ENCODE data around the gene HSD3B1.
"Not testable (repeated sequence)": the region's sequence is repeated elsewhere in the genome, so short reads cannot be mapped to it uniquely, and the experiment has no call there.

Gene HSD3B1

GRCh38 chr1:119492763-119493162 lies 14.2 kb upstream of the HSD3B1 start:
- Histone ChIP-seq H3K36me3 (ENCODE audit: control insufficient read depth, insufficient read depth, low read length, severe bottlenecking) (no peaks in the 10 kb centered on the region), H3K4me1 (ENCODE audit: control insufficient read depth, insufficient read depth, low read length) (peaks cover 19% of the 10 kb centered on the region), H3K9ac (ENCODE audit: low read length) (no peak overlapping the region), H3K9me3 (ENCODE audit: control insufficient read depth, low read length) (peaks cover 10% of the 10 kb centered on the region), H3K4me3 (ENCODE audit: low read length) (no peak overlapping the region), H3K27me3 (replicated peaks; ENCODE audit: control insufficient read depth, insufficient read depth, low read length) (no peaks in the 10 kb centered on the region)
- DNase-seq (ENCODE audit: low read depth): no peak

- Histone ChIP-seq H3K9ac (ENCODE audit: low read length) (no peak overlapping the region), H3K4me3 (ENCODE audit: low read length) (no peak overlapping the region), H3K27me3 (replicated peaks; ENCODE audit: control insufficient read depth, insufficient read depth, low read length) (no peaks in the 10 kb centered on the region), H3K4me1 (ENCODE audit: control insufficient read depth, insufficient read depth, low read length) (peaks cover 4% of the 10 kb centered on the region), H3K9me3 (ENCODE audit: control insufficient read depth, low read length) (no peaks in the 10 kb centered on the region), H3K36me3 (ENCODE audit: control insufficient read depth, insufficient read depth, low read length, severe bottlenecking) (no peaks in the 10 kb centered on the region)
- no peak for DNase-seq (ENCODE audit: low read depth)
Measured at GRCh38 chr1:119504831-119505230, 2.2 kb upstream of the HSD3B1 start.

- H3K4me3 ChIP-seq (ENCODE audit: low read length): no peak overlapping the region
- H3K27me3 ChIP-seq (replicated peaks; ENCODE audit: control insufficient read depth, insufficient read depth, low read length): peaks cover 28% of the 10 kb centered on the region
- peaks cover 4% of the 10 kb centered on the region for H3K4me1 ChIP-seq (ENCODE audit: control insufficient read depth, insufficient read depth, low read length)
- no peaks in the 10 kb centered on the region for H3K36me3 ChIP-seq (ENCODE audit: control insufficient read depth, insufficient read depth, low read length, severe bottlenecking)
- no peak for DNase-seq (ENCODE audit: low read depth)
- no peak overlapping the region for H3K9ac ChIP-seq (ENCODE audit: low read length)
- no peaks in the 10 kb centered on the region for H3K9me3 ChIP-seq (ENCODE audit: control insufficient read depth, low read length)
Measured at GRCh38 chr1:119510046-119510445, 3.0 kb downstream of the HSD3B1 start.

- DNase-seq (ENCODE audit: low read depth): no peak
- no peaks in the 10 kb centered on the region for H3K36me3 ChIP-seq (ENCODE audit: control insufficient read depth, insufficient read depth, low read length, severe bottlenecking)
- H3K9ac ChIP-seq (ENCODE audit: low read length): no peak overlapping the region
- H3K4me3 ChIP-seq (ENCODE audit: low read length): no peak overlapping the region
- peaks cover 7% of the 10 kb centered on the region for H3K4me1 ChIP-seq (ENCODE audit: control insufficient read depth, insufficient read depth, low read length)
- H3K9me3 ChIP-seq (ENCODE audit: control insufficient read depth, low read length): no peaks in the 10 kb centered on the region
- H3K27me3 ChIP-seq (replicated peaks; ENCODE audit: control insufficient read depth, insufficient read depth, low read length): peaks cover 42% of the 10 kb centered on the region
Measured at GRCh38 chr1:119515221-119515620, 8.2 kb downstream of the HSD3B1 start.

GRCh38 chr1:119516247-119516646 lies 9.2 kb downstream of the HSD3B1 start:
- Histone ChIP-seq H3K27me3 (replicated peaks; ENCODE audit: control insufficient read depth, insufficient read depth, low read length) (peaks cover 38% of the 10 kb centered on the region), H3K36me3 (ENCODE audit: control insufficient read depth, insufficient read depth, low read length, severe bottlenecking) (no peaks in the 10 kb centered on the region), H3K9me3 (ENCODE audit: control insufficient read depth, low read length) (no peaks in the 10 kb centered on the region), H3K9ac (ENCODE audit: low read length) (no peak overlapping the region), H3K4me1 (ENCODE audit: control insufficient read depth, insufficient read depth, low read length) (peaks cover 7% of the 10 kb centered on the region), H3K4me3 (ENCODE audit: low read length) (no peak overlapping the region)
- DNase-seq (ENCODE audit: low read depth): no peak

GRCh38 chr1:119516680-119517079 lies 9.7 kb downstream of the HSD3B1 start:
- DNase-seq (ENCODE audit: low read depth): no peak
- H3K36me3 ChIP-seq (ENCODE audit: control insufficient read depth, insufficient read depth, low read length, severe bottlenecking): no peaks in the 10 kb centered on the region

GRCh38 chr1:119517667-119518066 lies 10.7 kb downstream of the HSD3B1 start:
- peaks cover 25% of the 10 kb centered on the region for H3K27me3 ChIP-seq (replicated peaks; ENCODE audit: control insufficient read depth, insufficient read depth, low read length)
- H3K36me3 ChIP-seq (ENCODE audit: control insufficient read depth, insufficient read depth, low read length, severe bottlenecking); H3K9ac ChIP-seq (ENCODE audit: low read length); H3K4me3 ChIP-seq (ENCODE audit: low read length); H3K9me3 ChIP-seq (ENCODE audit: control insufficient read depth, low read length); H3K4me1 ChIP-seq (ENCODE audit: control insufficient read depth, insufficient read depth, low read length); DNase-seq (ENCODE audit: low read depth): not testable (repeated sequence)

More at GRCh38 chr1:119516680-119517079, 9.7 kb downstream of the HSD3B1 start:
- H3K4me3 ChIP-seq (ENCODE audit: low read length): no peak overlapping the region
- H3K9me3 ChIP-seq (ENCODE audit: control insufficient read depth, low read length): no peaks in the 10 kb centered on the region
- H3K27me3 ChIP-seq (replicated peaks; ENCODE audit: control insufficient read depth, insufficient read depth, low read length): peaks cover 34% of the 10 kb centered on the region
- H3K4me1 ChIP-seq (ENCODE audit: control insufficient read depth, insufficient read depth, low read length): peaks cover 7% of the 10 kb centered on the region
- H3K9ac ChIP-seq (ENCODE audit: low read length): no peak overlapping the region

- Histone ChIP-seq H3K27me3 (replicated peaks; ENCODE audit: control insufficient read depth, insufficient read depth, low read length) (peaks cover 21% of the 10 kb centered on the region), H3K36me3 (ENCODE audit: control insufficient read depth, insufficient read depth, low read length, severe bottlenecking) (no peaks in the 10 kb centered on the region), H3K4me3 (ENCODE audit: low read length) (no peak overlapping the region), H3K9me3 (ENCODE audit: control insufficient read depth, low read length) (peaks cover 11% of the 10 kb centered on the region), H3K4me1 (ENCODE audit: control insufficient read depth, insufficient read depth, low read length) (no peaks in the 10 kb centered on the region), H3K9ac (ENCODE audit: low read length) (no peak overlapping the region)
- peak; percentile 8 for DNase-seq (ENCODE audit: low read depth)
Measured at GRCh38 chr1:119531606-119532323, 24.8 kb downstream of the HSD3B1 start.

GRCh38 chr1:119532324-119532910 lies 25.4 kb downstream of the HSD3B1 start:
- Histone ChIP-seq H3K4me3 (ENCODE audit: low read length) (no peak overlapping the region), H3K36me3 (ENCODE audit: control insufficient read depth, insufficient read depth, low read length, severe bottlenecking) (no peaks in the 10 kb centered on the region), H3K4me1 (ENCODE audit: control insufficient read depth, insufficient read depth, low read length) (no peaks in the 10 kb centered on the region), H3K27me3 (replicated peaks; ENCODE audit: control insufficient read depth, insufficient read depth, low read length) (peaks cover 19% of the 10 kb centered on the region), H3K9me3 (ENCODE audit: control insufficient read depth, low read length) (peaks cover 11% of the 10 kb centered on the region), H3K9ac (ENCODE audit: low read length) (no peak overlapping the region)
- no peak for DNase-seq (ENCODE audit: low read depth)

- Histone ChIP-seq H3K27me3 (replicated peaks; ENCODE audit: control insufficient read depth, insufficient read depth, low read length) (peaks cover 18% of the 10 kb centered on the region), H3K4me1 (ENCODE audit: control insufficient read depth, insufficient read depth, low read length) (no peaks in the 10 kb centered on the region), H3K9me3 (ENCODE audit: control insufficient read depth, low read length) (peaks cover 11% of the 10 kb centered on the region), H3K36me3 (ENCODE audit: control insufficient read depth, insufficient read depth, low read length, severe bottlenecking) (no peaks in the 10 kb centered on the region), H3K4me3 (ENCODE audit: low read length) (no peak overlapping the region), H3K9ac (ENCODE audit: low read length) (no peak overlapping the region)
- DNase-seq (ENCODE audit: low read depth): no peak
Measured at GRCh38 chr1:119535381-119535780, 28.4 kb downstream of the HSD3B1 start.

- H3K27me3 ChIP-seq (replicated peaks; ENCODE audit: control insufficient read depth, insufficient read depth, low read length): peaks cover 16% of the 10 kb centered on the region
Measured at GRCh38 chr1:119537966-119538365, 31.0 kb downstream of the HSD3B1 start.

More at GRCh38 chr1:119537966-119538365, 31.0 kb downstream of the HSD3B1 start:
- Histone ChIP-seq H3K9ac (ENCODE audit: low read length) (no peak overlapping the region), H3K4me1 (ENCODE audit: control insufficient read depth, insufficient read depth, low read length) (no peaks in the 10 kb centered on the region), H3K9me3 (ENCODE audit: control insufficient read depth, low read length) (no peaks in the 10 kb centered on the region), H3K36me3 (ENCODE audit: control insufficient read depth, insufficient read depth, low read length, severe bottlenecking) (no peaks in the 10 kb centered on the region), H3K4me3 (ENCODE audit: low read length) (no peak overlapping the region)
- DNase-seq (ENCODE audit: low read depth): no peak
